AG04450 (cell line): ENCODE results near the gene KCTD16. TPM values are rescaled to one million over a fixed set of nuclear protein-coding genes. Genes with fewer than 3 reads are reported as not detected.

Experiments
- CTCF ChIA-PET: fragments of 300-600, 350-600 bp; formaldehyde crosslinking; extraction: SDS; loops from one replicate; lab custom pipeline; 2022; ENCODE audit warnings: antibody characterized with exemption, inconsistent platforms; lab: Charles Lee
- POLR2A ChIA-PET: fragments of 350-600 bp; formaldehyde crosslinking; extraction: SDS; loops from one replicate; lab custom pipeline; 2021; ENCODE audit warnings: antibody characterized with exemption, inconsistent platforms; lab: Yijun Ruan, JAX
- DNase-seq: peaks from one replicate; pipeline ENCODE4 v3.0.0-alpha.2; 2011; ENCODE audit warnings: low read depth, low spot score
- H3K27ac ChIP-seq: one replicate; pipeline ENCODE4 v1.5.1; 2012; ENCODE audit warnings: low read depth, low read length, control low read depth
- H3K27me3 ChIP-seq: one replicate; pipeline ENCODE4 v1.6.0; 2012; ENCODE audit warnings: low read length; ENCODE audit not compliant: control insufficient read depth, insufficient read depth
- H3K4me3 ChIP-seq: 2 replicates; pipeline ENCODE4 v1.5.1; 2011; ENCODE audit warnings: mild to moderate bottlenecking, low read depth, low read length, control low read depth
- H3K9me3 ChIP-seq: 2 replicates; pipeline ENCODE4 v1.5.1; 2012; ENCODE audit warnings: low read length; ENCODE audit not compliant: control insufficient read depth, insufficient read depth
- CTCF ChIP-seq: IDR thresholded peaks from 2 replicates; pipeline ENCODE4 v1.5.1; 2011; ENCODE audit warnings: low read depth, low read length, control low read depth, inconsistent platforms
- polyA plus RNA-seq: library from polyadenylated mRNA; depleted of rRNA; stranded (reverse); fragments of >200 nt; gene quantifications from 2 replicates; pipeline ENCODE4 v1.2.3, GENCODE V29; 2011

Gene KCTD16
- polyA plus RNA-seq, 1 experiment, result 0.38 TPM

GRCh38 chr5:144134194-144134826 lies 36.4 kb upstream of the KCTD16 start:
- no peak overlapping the region for H3K27ac ChIP-seq
- DNase-seq, result no peak
- H3K9me3 ChIP-seq, result no peaks in the 10 kb centered on the region
- CTCF ChIA-PET, result interaction anchor here (0.6 to 3.0 kb wide), 3 partner anchors 8 to 403 kb away, joined by 3 to 18 read pairs (median 4); no protein-coding TSS in a partner anchor
- POLR2A ChIA-PET, result no interaction called here
- TF ChIP-seq CTCF, result no peak
- no peak overlapping the region for H3K4me3 ChIP-seq
- no peaks in the 10 kb centered on the region for H3K27me3 ChIP-seq

- POLR2A ChIA-PET, result interaction anchor here (0.8 kb wide), 1 partner anchor 1124 kb away, joined by 3 read pairs; no protein-coding TSS in a partner anchor
- TF ChIP-seq CTCF, result no peak
- H3K27ac ChIP-seq, result no peak overlapping the region
- no peak overlapping the region for H3K4me3 ChIP-seq
- CTCF ChIA-PET, result interaction anchor here (3.0 kb wide), 1 partner anchor 7 kb away, joined by 18 read pairs; no protein-coding TSS in a partner anchor
- H3K27me3 ChIP-seq, result no peaks in the 10 kb centered on the region
- no peak for DNase-seq
- no peaks in the 10 kb centered on the region for H3K9me3 ChIP-seq
These were observed 35.4 kb upstream of the KCTD16 start for GRCh38 chr5:144135113-144135762.

GRCh38 chr5:144139586-144139985 lies 31.1 kb upstream of the KCTD16 start:
- TF ChIP-seq CTCF, result peak; percentile 31
- ChIA-PET CTCF (interaction anchor here (0.8 to 1.0 kb wide), 2 partner anchors 153 to 735 kb away, joined by 3 read pairs; no protein-coding TSS in a partner anchor), POLR2A (no interaction called here)
- DNase-seq, result no peak
- Histone ChIP-seq H3K27ac (no peak overlapping the region), H3K9me3 (no peaks in the 10 kb centered on the region), H3K4me3 (no peak overlapping the region), H3K27me3 (no peaks in the 10 kb centered on the region)

GRCh38 chr5:144141585-144141984 lies 29.1 kb upstream of the KCTD16 start:
- POLR2A ChIA-PET, result no interaction called here
- Histone ChIP-seq H3K27me3 (no peaks in the 10 kb centered on the region), H3K27ac (no peak overlapping the region), H3K9me3 (no peaks in the 10 kb centered on the region), H3K4me3 (no peak overlapping the region)
- no peak for DNase-seq
- TF ChIP-seq CTCF, result no peak
- CTCF ChIA-PET, result interaction anchor here (0.9 to 2.6 kb wide), 9 partner anchors 8 to 1253 kb away, joined by 3 to 18 read pairs (median 4); partner anchors contain the start of genes KCTD16 and YIPF5
